ENCODE measurements around the gene ING5.

Gene ING5

DNA sequence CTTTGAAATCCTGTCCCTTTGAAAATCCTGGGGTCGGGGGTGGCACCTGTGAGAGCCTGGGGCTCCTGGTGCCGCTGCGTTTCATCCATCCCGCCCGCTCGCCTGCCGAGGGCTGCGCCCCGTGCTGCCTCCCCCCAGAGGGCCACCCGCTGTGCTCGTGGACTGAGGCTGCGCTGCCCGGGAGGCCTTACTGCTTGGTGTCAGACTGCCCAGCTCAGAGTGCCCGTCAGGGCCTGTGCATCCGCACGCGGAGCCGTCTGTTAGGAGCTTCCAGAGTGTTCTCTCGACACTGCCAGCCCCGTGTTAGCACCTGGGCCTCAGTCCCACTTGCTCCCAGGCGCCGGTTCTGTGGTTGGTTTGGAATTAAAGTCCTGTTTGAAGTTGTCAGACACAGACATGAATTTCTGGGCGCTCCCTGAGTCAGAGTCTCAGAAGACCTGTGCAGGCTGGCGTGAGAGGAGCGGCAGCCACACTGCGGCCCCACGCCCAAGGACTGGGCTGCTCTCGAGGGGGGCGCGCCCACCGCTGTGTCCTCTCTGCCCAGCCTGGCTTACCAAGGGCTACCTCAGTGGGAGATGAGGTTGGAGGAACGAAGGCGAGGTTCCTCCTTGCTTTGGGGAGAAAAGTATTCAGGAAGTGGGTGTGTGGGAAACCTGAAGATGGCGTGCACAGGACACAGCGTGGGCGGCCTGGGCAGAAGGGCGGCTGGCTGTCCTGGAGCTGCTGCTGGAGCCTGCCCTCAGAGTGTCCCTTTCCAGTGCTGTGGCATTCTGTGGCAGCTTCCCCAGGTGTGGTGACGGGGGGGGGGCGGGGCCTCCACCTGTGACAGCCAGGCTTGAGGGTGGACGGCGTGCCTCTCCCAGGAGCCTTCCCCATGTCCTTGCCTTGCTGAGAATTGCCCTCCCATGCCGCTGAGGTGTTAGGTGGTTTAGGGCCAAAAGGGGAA, 29.3 kb upstream of the ING5 start:
- no peak overlapping the region for H3K4me2 ChIP-seq (ENCODE audit: low read length)

DNA sequence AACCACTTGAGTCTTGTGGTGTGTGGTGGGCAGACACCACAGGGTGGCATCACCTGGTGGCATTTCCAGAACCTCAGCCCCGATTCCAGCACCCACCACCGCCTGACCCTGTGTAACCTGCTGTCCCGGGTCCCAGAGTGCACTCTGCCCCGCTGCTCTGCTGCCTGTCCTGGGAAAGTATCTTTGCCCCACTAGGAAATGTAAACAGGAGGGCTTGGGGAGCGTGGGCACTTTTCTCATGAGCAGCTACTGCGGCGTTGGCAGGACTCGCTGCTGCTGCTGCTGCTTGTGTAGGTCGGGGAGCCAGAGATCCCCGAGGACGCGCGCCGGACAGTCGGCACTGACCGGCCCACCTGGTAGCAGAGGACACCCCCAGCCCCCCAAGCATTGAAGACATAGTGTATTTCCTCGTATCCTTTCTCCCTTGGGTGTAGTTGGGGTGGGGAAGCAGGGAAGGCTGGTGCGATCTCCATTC, 28.6 kb upstream of the ING5 start:
- Histone ChIP-seq H3K79me2 (ENCODE audit: insufficient read depth, low read length) (no peaks in the 10 kb centered on the region), H3K27me3 (ENCODE audit: insufficient read depth, low read length) (no peaks in the 10 kb centered on the region), H3K4me2 (ENCODE audit: low read length) (no peak overlapping the region), H3K9ac (ENCODE audit: low read length) (no peak overlapping the region), H3K27ac (ENCODE audit: low read depth, low read length, poor library complexity, severe bottlenecking) (no peak overlapping the region), H3K9me3 (ENCODE audit: low read length) (no peaks in the 10 kb centered on the region), H3F3A (ENCODE audit: insufficient read depth, low read length) (no peaks in the 10 kb centered on the region), H3K4me3 (ENCODE audit: low read depth, low read length, poor library complexity, severe bottlenecking) (no peak overlapping the region), H3K9me2 (ENCODE audit: low read depth, low read length) (no peaks in the 10 kb centered on the region), H2AFZ (ENCODE audit: low read length) (no peak overlapping the region), H4K20me1 (ENCODE audit: insufficient read depth, low read length) (no peaks in the 10 kb centered on the region), H3K4me1 (ENCODE audit: insufficient read depth, low read length, severe bottlenecking) (no peaks in the 10 kb centered on the region), H3K36me3 (ENCODE audit: insufficient read depth, low read length) (peaks cover 81% of the 10 kb centered on the region)
- no peak for TF ChIP-seq EZH2 (IDR thresholded peaks at IDR 0.05; ENCODE audit: borderline replicate concordance, low read length)
- TF ChIP-seq, protein P1, sequence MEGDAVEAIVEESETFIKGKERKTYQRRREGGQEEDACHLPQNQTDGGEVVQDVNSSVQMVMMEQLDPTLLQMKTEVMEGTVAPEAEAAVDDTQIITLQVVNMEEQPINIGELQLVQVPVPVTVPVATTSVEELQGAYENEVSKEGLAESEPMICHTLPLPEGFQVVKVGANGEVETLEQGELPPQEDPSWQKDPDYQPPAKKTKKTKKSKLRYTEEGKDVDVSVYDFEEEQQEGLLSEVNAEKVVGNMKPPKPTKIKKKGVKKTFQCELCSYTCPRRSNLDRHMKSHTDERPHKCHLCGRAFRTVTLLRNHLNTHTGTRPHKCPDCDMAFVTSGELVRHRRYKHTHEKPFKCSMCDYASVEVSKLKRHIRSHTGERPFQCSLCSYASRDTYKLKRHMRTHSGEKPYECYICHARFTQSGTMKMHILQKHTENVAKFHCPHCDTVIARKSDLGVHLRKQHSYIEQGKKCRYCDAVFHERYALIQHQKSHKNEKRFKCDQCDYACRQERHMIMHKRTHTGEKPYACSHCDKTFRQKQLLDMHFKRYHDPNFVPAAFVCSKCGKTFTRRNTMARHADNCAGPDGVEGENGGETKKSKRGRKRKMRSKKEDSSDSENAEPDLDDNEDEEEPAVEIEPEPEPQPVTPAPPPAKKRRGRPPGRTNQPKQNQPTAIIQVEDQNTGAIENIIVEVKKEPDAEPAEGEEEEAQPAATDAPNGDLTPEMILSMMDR (IDR thresholded peaks at IDR 0.05; ENCODE audit: low read length), result no peak

More for the DNA sequence above, 29.3 kb upstream of the ING5 start:
- H3K9ac ChIP-seq (ENCODE audit: low read length), result no peak overlapping the region
- no peaks in the 10 kb centered on the region for H3K79me2 ChIP-seq (ENCODE audit: insufficient read depth, low read length)
- H3K9me2 ChIP-seq (ENCODE audit: low read depth, low read length), result no peaks in the 10 kb centered on the region
- H3K4me1 ChIP-seq (ENCODE audit: insufficient read depth, low read length, severe bottlenecking), result no peaks in the 10 kb centered on the region
- H2AFZ ChIP-seq (ENCODE audit: low read length), result no peak overlapping the region
- TF ChIP-seq, protein P1 (IDR thresholded peaks at IDR 0.05; ENCODE audit: low read length), result no peak
- no peak for TF ChIP-seq EZH2 (IDR thresholded peaks at IDR 0.05; ENCODE audit: borderline replicate concordance, low read length)
- no peaks in the 10 kb centered on the region for H4K20me1 ChIP-seq (ENCODE audit: insufficient read depth, low read length)
- H3K36me3 ChIP-seq (ENCODE audit: insufficient read depth, low read length), result peaks cover 82% of the 10 kb centered on the region
- no peaks in the 10 kb centered on the region for H3K9me3 ChIP-seq (ENCODE audit: low read length)
- H3K4me3 ChIP-seq (ENCODE audit: low read depth, low read length, poor library complexity, severe bottlenecking), result no peak overlapping the region
- no peaks in the 10 kb centered on the region for H3K27me3 ChIP-seq (ENCODE audit: insufficient read depth, low read length)
- H3K27ac ChIP-seq (ENCODE audit: low read depth, low read length, poor library complexity, severe bottlenecking), result no peak overlapping the region
- H3F3A ChIP-seq (ENCODE audit: insufficient read depth, low read length), result no peaks in the 10 kb centered on the region

DNA sequence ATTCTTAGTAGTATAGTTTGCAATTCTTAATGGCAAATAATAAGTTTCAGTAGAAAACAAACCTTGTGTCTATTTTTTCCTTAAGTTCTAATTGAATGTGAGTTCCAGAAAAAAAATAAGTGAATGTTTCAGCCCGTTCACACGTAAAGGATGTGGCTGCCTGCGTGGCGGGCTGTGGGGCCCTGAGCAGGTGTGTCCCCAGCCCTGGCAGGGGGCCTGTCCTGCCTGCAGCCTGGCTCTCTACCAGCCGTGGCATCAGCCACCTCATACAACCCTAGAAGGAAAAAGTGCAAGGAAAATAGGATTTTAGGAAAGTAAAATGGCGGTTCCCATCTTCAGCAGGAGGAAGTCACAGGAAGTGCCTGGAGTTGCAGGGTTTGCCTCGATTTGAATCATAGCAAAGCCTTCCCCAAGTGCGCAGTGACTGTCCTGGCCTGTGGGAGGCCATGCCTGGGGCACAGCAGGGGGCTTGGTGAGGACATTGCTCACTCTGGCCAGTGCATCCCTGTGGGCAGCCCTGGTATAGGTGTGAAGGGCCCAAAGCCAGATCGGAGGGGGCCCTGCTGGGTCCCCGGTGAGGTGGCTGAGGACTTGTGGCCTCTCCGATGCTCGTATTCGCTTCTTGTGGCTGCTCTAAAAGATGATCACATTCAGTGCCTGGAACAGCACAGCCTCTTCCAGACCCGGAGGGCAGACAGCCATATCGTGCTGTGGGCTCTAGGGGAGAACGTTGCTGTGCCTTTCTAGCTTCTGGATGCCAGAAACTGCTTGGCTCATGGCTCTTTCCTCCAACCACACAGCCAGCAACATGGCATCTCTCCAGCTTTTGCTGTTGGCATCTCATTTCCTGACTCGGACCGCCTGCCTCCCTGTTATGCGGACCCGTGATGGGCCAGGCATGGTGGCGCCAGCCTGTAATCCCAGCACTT, 27.8 kb upstream of the ING5 start:
- H3K9ac ChIP-seq (ENCODE audit: low read length), result no peak overlapping the region
- no peak overlapping the region for H3K27ac ChIP-seq (ENCODE audit: low read depth, low read length, poor library complexity, severe bottlenecking)
- H3K36me3 ChIP-seq (ENCODE audit: insufficient read depth, low read length), result peaks cover 81% of the 10 kb centered on the region

More for the DNA sequence above, 27.8 kb upstream of the ING5 start:
- Histone ChIP-seq H3K9me3 (ENCODE audit: low read length) (no peaks in the 10 kb centered on the region), H3K4me3 (ENCODE audit: low read depth, low read length, poor library complexity, severe bottlenecking) (no peak overlapping the region), H3K27me3 (ENCODE audit: insufficient read depth, low read length) (no peaks in the 10 kb centered on the region), H3F3A (ENCODE audit: insufficient read depth, low read length) (no peaks in the 10 kb centered on the region), H3K4me2 (ENCODE audit: low read length) (no peak overlapping the region), H3K4me1 (ENCODE audit: insufficient read depth, low read length, severe bottlenecking) (no peaks in the 10 kb centered on the region), H2AFZ (ENCODE audit: low read length) (no peak overlapping the region), H4K20me1 (ENCODE audit: insufficient read depth, low read length) (no peaks in the 10 kb centered on the region), H3K9me2 (ENCODE audit: low read depth, low read length) (no peaks in the 10 kb centered on the region), H3K79me2 (ENCODE audit: insufficient read depth, low read length) (no peaks in the 10 kb centered on the region)
- no peak for TF ChIP-seq EZH2 (IDR thresholded peaks at IDR 0.05; ENCODE audit: borderline replicate concordance, low read length)
- TF ChIP-seq, protein P1 (IDR thresholded peaks at IDR 0.05; ENCODE audit: low read length), result no peak
